Gastroesophageal sphincter (tissue), 3 donors: ENCODE data around the gene CYTL1.

Experiments used
- CTCF ChIP-seq, 4 experiments: fragments of 200-600 bp in 2 of 4; fragments of 450-650 bp in 2 of 4; sonication (generic) in 1 of 4; IDR thresholded peaks; one replicate each; pipeline ENCODE4 v1.5.1; 2017 to 2019; ENCODE audit warnings: antibody characterized with exemption in 4 of 4, mild to moderate bottlenecking in 2 of 4, moderate library complexity in 2 of 4
- EP300 ChIP-seq: sonication (generic); formaldehyde crosslinking; IDR thresholded peaks from one replicate; pipeline ENCODE4 v1.6.1; 2017; ENCODE audit warnings: antibody characterized with exemption, mild to moderate bottlenecking
- POLR2A ChIP-seq, 2 donors: fragments of 450-650 bp; IDR thresholded peaks; one replicate each; pipeline ENCODE4 v1.6.1; 2017; ENCODE audit warnings: antibody characterized with exemption in 2 of 2, mild to moderate bottlenecking in 2 of 2, moderate library complexity in 1 of 2
- POLR2AphosphoS5 ChIP-seq: sonication (generic); formaldehyde crosslinking; IDR thresholded peaks from one replicate; pipeline ENCODE4 v1.6.1; 2017; ENCODE audit warnings: antibody characterized with exemption

DNA sequence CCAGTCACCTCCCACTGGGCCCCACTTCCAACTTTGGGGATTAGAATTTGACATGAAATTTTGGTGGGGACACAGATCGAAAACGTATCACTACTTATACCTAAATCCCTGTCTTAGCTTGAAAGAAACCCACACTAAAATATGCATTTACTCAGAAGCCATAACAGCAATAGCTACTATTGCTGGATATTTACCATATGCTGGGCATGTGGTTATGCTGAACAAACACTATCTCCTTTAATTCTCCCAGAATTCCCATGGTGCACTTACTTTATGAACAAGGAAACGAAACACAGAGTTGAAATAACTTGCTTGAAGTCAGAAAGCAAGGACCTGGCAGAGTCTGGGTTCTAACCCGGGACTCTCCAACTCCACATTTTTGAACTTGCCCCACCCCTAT, 39.3 kb downstream of the CYTL1 start:
- TF ChIP-seq CTCF (IDR thresholded peaks at IDR 0.05) (no peak), POLR2A (IDR thresholded peaks at IDR 0.05) (no peak), POLR2AphosphoS5 (no peak), EP300 (no peak)
